Measurements from ENCODE around the gene MRPL46.

The MRPL46 gene

GRCh38 chr15:88467073-88467934 lies at the start of gene MRPL46, which contains the start of gene MRPS11:
Gene MRPL46 (minus strand): TSS chr15:88467388. CDS start chr15:88467377, 11 bp downstream.
Gene MRPS11 (plus strand): TSS chr15:88467708. CDS start chr15:88467718, 10 bp downstream.
- peak; percentile 90 for DNase-seq

- DNase-seq, result no peak
Observed at GRCh38 chr15:88513195-88513594, 46.0 kb upstream of the MRPL46 start.

- no peak for DNase-seq
Observed at GRCh38 chr15:88512601-88513000, 45.4 kb upstream of the MRPL46 start.

- no peak for DNase-seq
Observed at GRCh38 chr15:88512078-88512477, 44.9 kb upstream of the MRPL46 start.

GRCh38 chr15:88511161-88511560 lies 44.0 kb upstream of the MRPL46 start:
- DNase-seq, result no peak

GRCh38 chr15:88509964-88510363 lies 42.8 kb upstream of the MRPL46 start:
- DNase-seq, result no peak

GRCh38 chr15:88509321-88509720 lies 42.1 kb upstream of the MRPL46 start:
- DNase-seq, result no peak

GRCh38 chr15:88506628-88507027 lies 39.4 kb upstream of the MRPL46 start:
- DNase-seq, result no peak

GRCh38 chr15:88505721-88506120 lies 38.5 kb upstream of the MRPL46 start:
- no peak for DNase-seq

GRCh38 chr15:88504445-88504844 lies 37.3 kb upstream of the MRPL46 start:
- no peak for DNase-seq

GRCh38 chr15:88498996-88499395 lies 31.8 kb upstream of the MRPL46 start:
- DNase-seq, result no peak

- DNase-seq, result no peak
Observed at GRCh38 chr15:88497109-88497765, 30.0 kb upstream of the MRPL46 start.

- no peak for DNase-seq
Observed at GRCh38 chr15:88493844-88494243, 26.7 kb upstream of the MRPL46 start.

- DNase-seq, result no peak
Observed at GRCh38 chr15:88491158-88491557, 24.0 kb upstream of the MRPL46 start.

GRCh38 chr15:88490036-88490435 lies 22.8 kb upstream of the MRPL46 start:
- DNase-seq, result no peak

- DNase-seq, result no peak
Observed at GRCh38 chr15:88489321-88489720, 22.1 kb upstream of the MRPL46 start.

- DNase-seq, result no peak
Observed at GRCh38 chr15:88487796-88488523, 20.8 kb upstream of the MRPL46 start.

GRCh38 chr15:88487178-88487795 lies 20.1 kb upstream of the MRPL46 start:
- no peak for DNase-seq

GRCh38 chr15:88484682-88485331 lies 17.6 kb upstream of the MRPL46 start:
- DNase-seq, result no peak

- DNase-seq, result no peak
Observed at GRCh38 chr15:88482263-88482662, 15.1 kb upstream of the MRPL46 start.

GRCh38 chr15:88480981-88481380 lies 13.8 kb upstream of the MRPL46 start:
- no peak for DNase-seq

GRCh38 chr15:88479169-88479568 lies 12.0 kb upstream of the MRPL46 start:
- no peak for DNase-seq
